Fibroblast of villous mesenchyme (primary cell): ENCODE measurements around the gene DNAJB2. TPM values are rescaled to one million over a fixed set of nuclear protein-coding genes. Genes with fewer than 3 reads are reported as not detected.
A peak's percentile ranks its signal among the peaks of the same experiment; 100 is the strongest.
"Not testable (repeated sequence)": the region's sequence is repeated elsewhere in the genome, so short reads cannot be mapped to it uniquely, and the experiment has no call there.

ENCODE experiments used
- DNase-seq: peaks from one replicate; pipeline ENCODE4 v3.0.0-alpha.2; 2010; ENCODE audit warnings: low read depth
- H3K4me3 ChIP-seq: 2 replicates; pipeline ENCODE4 v1.5.1; 2011; ENCODE audit warnings: low read depth, mild to moderate bottlenecking, low read length
- CTCF ChIP-seq: IDR thresholded peaks from 2 replicates; pipeline ENCODE4 v1.5.1; 2012; ENCODE audit warnings: low read depth, mild to moderate bottlenecking, low read length; ENCODE audit not compliant: insufficient read depth
- total RNA-seq: library from RNA; depleted of rRNA; stranded (reverse); fragments of >200 nt; gene quantifications from 2 replicates; pipeline ENCODE4 v1.2.3, GENCODE V29; 2012

The DNAJB2 gene
- total RNA-seq, 1 donor: 33.7 TPM

DNA sequence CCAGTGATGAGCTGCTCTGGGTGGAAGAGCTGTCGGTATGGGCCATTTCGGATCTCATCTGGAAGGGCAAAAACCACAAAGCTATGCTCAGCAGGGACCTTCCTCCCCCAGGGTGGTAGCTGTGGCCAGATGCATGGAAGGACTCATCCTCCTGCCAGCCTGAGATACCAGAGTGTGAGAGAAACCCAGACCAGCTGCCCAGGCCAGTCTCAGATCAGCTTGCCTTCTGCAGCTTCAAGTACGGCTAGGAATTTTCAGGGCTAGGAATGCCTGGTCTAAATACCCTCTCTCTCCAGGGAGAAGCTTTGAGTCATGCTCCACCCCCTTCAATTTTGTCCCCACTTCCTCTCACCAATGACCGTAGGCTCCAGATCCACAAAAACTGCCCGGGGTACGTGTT, 27.5 kb upstream of the DNAJB2 start:
- no peak for TF ChIP-seq CTCF
- no peak for DNase-seq
- no peak overlapping the region for H3K4me3 ChIP-seq

GRCh38 chr2:219252084-219252483, 27.1 kb upstream of the DNAJB2 start:
- H3K4me3 ChIP-seq: no peak overlapping the region
- no peak for DNase-seq
- no peak for TF ChIP-seq CTCF

DNA sequence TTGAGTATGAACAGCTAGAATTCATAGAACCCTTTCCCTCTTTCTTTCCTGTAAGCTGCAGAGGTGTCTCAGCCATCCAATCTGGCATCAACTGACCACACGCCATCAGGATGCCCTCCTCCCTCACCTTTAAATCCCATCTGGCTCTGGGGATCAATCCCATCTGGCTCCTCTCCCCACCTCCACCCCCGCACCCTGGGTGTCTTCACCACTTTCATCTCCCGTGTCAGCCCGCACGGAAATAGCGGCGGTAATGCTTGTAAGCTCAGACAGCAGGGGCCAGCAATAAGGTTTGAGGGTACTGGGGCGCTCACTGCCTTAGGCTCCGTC, 26.6 kb upstream of the DNAJB2 start:
- peak overlapping the region; percentile 57 for H3K4me3 ChIP-seq
- no peak for DNase-seq
- TF ChIP-seq CTCF: no peak

- H3K4me3 ChIP-seq: peak within 1 kb of the TSS; percentile 57
- no peak for TF ChIP-seq CTCF
- DNase-seq: no peak
These were observed 26.0 kb upstream of the DNAJB2 start, which contains the start of gene TUBA4B for GRCh38 chr2:219252900-219253752. Gene TUBA4B (plus strand): TSS chr2:219253243. CDS start chr2:219253408, 165 bp downstream.

DNA sequence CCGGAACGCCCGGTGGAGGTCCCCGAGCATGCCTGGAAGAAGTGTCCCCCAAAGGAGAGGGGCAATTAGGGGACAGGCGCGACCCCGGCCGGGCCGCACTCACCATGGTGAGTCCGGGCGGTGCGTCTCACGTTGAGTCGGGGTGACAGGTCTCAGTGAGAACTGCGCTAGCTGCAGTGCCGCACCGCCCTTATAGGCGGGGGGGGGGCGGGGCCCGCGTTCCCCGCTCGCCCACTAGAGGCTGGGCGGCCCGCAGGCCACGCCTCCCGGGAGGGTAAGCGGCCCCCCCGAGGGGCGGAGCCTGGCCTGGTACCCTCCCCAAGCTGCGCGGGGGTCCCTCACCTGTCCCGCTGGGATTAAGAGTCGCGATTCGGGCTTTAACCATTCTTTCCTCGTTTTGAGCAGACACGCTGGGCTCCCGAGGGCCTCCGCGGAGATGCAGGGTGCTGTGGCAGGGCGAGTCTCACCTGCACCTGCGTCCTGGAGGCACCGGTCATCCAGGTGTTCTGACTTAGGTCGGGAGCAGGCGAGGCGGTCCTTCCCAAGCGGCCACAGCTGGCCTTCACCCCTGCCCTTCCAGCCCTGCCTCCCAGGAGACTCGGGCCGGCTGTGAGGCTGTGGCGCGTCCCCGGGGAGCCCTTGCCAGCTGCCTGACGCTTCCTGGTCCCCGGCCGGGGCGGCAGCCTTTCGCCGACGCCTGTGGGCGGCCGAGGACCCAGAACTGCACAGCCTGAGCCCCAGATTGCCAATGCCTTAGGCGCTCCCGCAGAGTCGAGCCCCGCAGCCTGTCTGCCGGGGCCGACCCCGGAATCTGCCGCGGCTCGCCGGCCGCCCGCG, 25.2 kb upstream of the DNAJB2 start, which contains the start of gene TUBA4A:
TSS of gene TUBA4A (minus strand) at position 166 of the 837 bp plus-strand sequence. CDS start at position 106, 60 bp downstream.
- peak within 1 kb of the TSS; percentile 57 for H3K4me3 ChIP-seq
- no peak for DNase-seq
- TF ChIP-seq CTCF: no peak

- peak overlapping the region; percentile 57 for H3K4me3 ChIP-seq
- no peak for DNase-seq
- no peak for TF ChIP-seq CTCF
These were observed 24.5 kb upstream of the DNAJB2 start for GRCh38 chr2:219254590-219255201.

DNA sequence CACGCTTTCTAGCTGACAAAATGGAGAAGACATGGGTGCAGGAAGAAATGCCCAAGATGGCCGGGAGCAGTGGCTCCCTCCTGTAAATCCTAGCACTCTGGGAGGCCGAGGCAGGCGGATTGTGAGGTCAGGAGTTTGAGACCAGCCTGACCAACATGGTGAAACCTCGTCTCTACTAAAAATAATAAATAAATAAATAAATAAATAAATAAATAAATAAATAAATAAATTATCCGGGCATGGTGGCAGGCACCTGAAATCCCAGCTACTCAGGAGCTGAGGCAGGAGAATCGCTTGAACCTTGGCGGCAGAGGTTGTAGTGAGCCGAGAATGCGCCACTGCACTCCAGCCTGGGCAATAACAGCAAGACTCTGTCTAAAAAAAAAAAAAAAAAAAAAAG, 20.2 kb upstream of the DNAJB2 start:
- H3K4me3 ChIP-seq, DNase-seq: not testable (repeated sequence)
